HepG2 (cell line): ENCODE measurements around the gene PLEKHG4. TPM values are rescaled to one million over a fixed set of nuclear protein-coding genes. Genes with fewer than 3 reads are reported as not detected.
A peak's percentile ranks its signal among the peaks of the same experiment; 100 is the strongest.

Source experiments
- DR1 ChIP-seq: sonication (generic); formaldehyde crosslinking; IDR thresholded peaks from 2 replicates; pipeline ENCODE4 v1.8.0; 2021; ENCODE audit warnings: mild to moderate bottlenecking, missing genetic modification reagents, inconsistent platforms
- DZIP1 ChIP-seq: sonication (generic); formaldehyde crosslinking; IDR thresholded peaks from 2 replicates; pipeline ENCODE4 v1.5.0; 2020; ENCODE audit warnings: mild to moderate bottlenecking, missing genetic modification reagents
- FOXP4 ChIP-seq: sonication (generic); formaldehyde crosslinking; IDR thresholded peaks from 2 replicates; pipeline ENCODE4 v1.4.0; 2020; ENCODE audit warnings: missing genetic modification reagents
- GATAD1 ChIP-seq: IDR thresholded peaks from 2 replicates; pipeline ENCODE4 v1.6.1; 2016; ENCODE audit warnings: missing genetic modification reagents, missing compliant biosample characterization
- GMEB2 ChIP-seq: IDR thresholded peaks from 2 replicates; pipeline ENCODE4 v1.6.1; 2016; ENCODE audit warnings: missing biosample characterization, missing genetic modification reagents, low read depth
- HMGXB4 ChIP-seq, 2 experiments: sonication (generic) in 1 of 2; formaldehyde crosslinking in 1 of 2; IDR thresholded peaks; 2 replicates each; pipeline versions ENCODE4 v1.4.0 to v1.6.1; 2018 to 2020; ENCODE audit warnings: missing genetic modification reagents in 2 of 2, borderline replicate concordance in 1 of 2, low read depth in 1 of 2, mild to moderate bottlenecking in 1 of 2, missing biosample characterization in 1 of 2
- HNRNPLL ChIP-seq: fragments of 200-400 bp; formaldehyde crosslinking; IDR thresholded peaks from 2 replicates; pipeline ENCODE4 v1.6.1; 2017; ENCODE audit warnings: mild to moderate bottlenecking, low read depth, low read length; ENCODE audit not compliant: poor library complexity, severe bottlenecking
- KDM3A ChIP-seq: IDR thresholded peaks from 2 replicates; pipeline ENCODE4 v1.6.1; 2018; ENCODE audit warnings: low read depth, missing compliant biosample characterization
- NR2F6 ChIP-seq, 2 experiments: IDR thresholded peaks; 2 replicates each; pipeline ENCODE4 v1.6.1; 2016; ENCODE audit warnings: antibody characterized with exemption in 1 of 2, mild to moderate bottlenecking in 1 of 2
- REST ChIP-seq, 2 experiments: IDR thresholded peaks; 2 replicates each; pipeline ENCODE4 v1.6.1; 2011 to 2012; ENCODE audit warnings: low read length in 2 of 2, borderline replicate concordance in 1 of 2, low read depth in 1 of 2, mild to moderate bottlenecking in 1 of 2, moderate library complexity in 1 of 2
- SNAPC2 ChIP-seq: sonication (generic); formaldehyde crosslinking; IDR thresholded peaks from 2 replicates; pipeline ENCODE4 v1.8.1; 2022; ENCODE audit warnings: mild to moderate bottlenecking, missing genetic modification reagents
- TOPORS ChIP-seq: sonication (generic); formaldehyde crosslinking; IDR thresholded peaks from 2 replicates; pipeline ENCODE4 v1.8.0; 2023; ENCODE audit warnings: mild to moderate bottlenecking, missing genetic modification reagents
- ZNF510 ChIP-seq: sonication (generic); formaldehyde crosslinking; IDR thresholded peaks from 2 replicates; pipeline ENCODE4 v1.4.0; 2020; ENCODE audit warnings: low read depth, mild to moderate bottlenecking, missing genetic modification reagents
- ZNF629 ChIP-seq: sonication (generic); formaldehyde crosslinking; conservative IDR thresholded peaks from 2 replicates; pipeline ENCODE4 v1.5.0; 2020; ENCODE audit warnings: missing genetic modification reagents
- ZNF777 ChIP-seq: sonication (generic); formaldehyde crosslinking; IDR thresholded peaks from 2 replicates; pipeline ENCODE4 v1.4.0; 2020; ENCODE audit warnings: missing genetic modification reagents
- polyA plus RNA-seq, 8 experiments: library from polyadenylated mRNA; depleted of rRNA in 3 of 8; stranded (reverse) in 7 of 8; unstranded in 1 of 8; fragments of >200 nt; fragmentation: Illumina TruSeq in 4 of 8; extraction: Trizol in 4 of 8; gene quantifications; 2 replicates each; pipeline versions ENCODE4 v1.2.1 to v1.2.3, GENCODE V29; 2011 to 2016; ENCODE audit warnings: low read depth in 4 of 8, missing spikeins in 1 of 8, mixed read lengths in 1 of 8; ENCODE audit not compliant: insufficient read depth in 1 of 8
- total RNA-seq, 5 experiments: library from RNA; depleted of rRNA; stranded (reverse); fragments of >200 nt; fragmentation: Illumina TruSeq; extraction: Trizol; gene quantifications; 2 replicates each; pipeline ENCODE4 v1.2.3, GENCODE V29; 2016; ENCODE audit warnings: low read depth in 1 of 5

The PLEKHG4 gene
- total and polyA plus RNA-seq, 2 of the 13 experiments (the other 11 are each of a cell fraction or from before 2014, with no cell fraction given): 7.1 to 13.6 TPM

- TF ChIP-seq ZNF629 (CRISPR knock-in tag) (0 out of 2 replicates have a peak, but pooled peaks have one; percentile 14), HNRNPLL (peak; percentile 47), ZNF777 (0 out of 2 replicates have a peak, but pooled peaks have one; percentile 26), REST (IDR thresholded peaks at IDR 0.05; ENCODE audit: borderline replicate concordance in 1 of 2, low read depth in 1 of 2, low read length in 2 of 2) (no peak), TOPORS (CRISPR knock-in tag) (0 out of 2 replicates have a peak, but pooled peaks have one; percentile 54), SNAPC2 (CRISPR knock-in tag) (peak; percentile 46; the same call in 1 of the 2 replicates), KDM3A (CRISPR knock-in tag) (peak; percentile 15; the same call in 1 of the 2 replicates), GATAD1 (CRISPR knock-in tag) (peak; percentile 45; the same call in 1 of the 2 replicates), DZIP1 (CRISPR knock-in tag) (no peak), GMEB2 (CRISPR knock-in tag) (no peak), DR1 (peak; percentile 30; the same call in 1 of the 2 replicates), NR2F6 (IDR thresholded peaks at IDR 0.05) (no peak; the same call in 1 of the 2 replicates), NR2F6 (CRISPR knock-in tag; IDR thresholded peaks at IDR 0.05) (peak; percentile 4; the same call in 1 of the 2 replicates), FOXP4 (CRISPR knock-in tag) (peak; percentile 11; the same call in 1 of the 2 replicates), ZNF510 (CRISPR knock-in tag) (no peak), HMGXB4 (CRISPR knock-in tag; IDR thresholded peaks at IDR 0.05; ENCODE audit: borderline replicate concordance in 1 of 2, low read depth in 1 of 2) (peak; percentile 85 to 86; a peak in 3 of 4 replicates)
Observed at GRCh38 chr16:67326472-67327309, 47.4 kb downstream of the PLEKHG4 start, which contains the start of the genes KCTD19 and LRRC36 (continued).
